Measurements from ENCODE around the gene SRP19. TPM values are rescaled to one million over a fixed set of nuclear protein-coding genes. Genes with fewer than 3 reads are reported as not detected.

SRP19 gene
- total and polyA plus RNA-seq, 9 of the 15 experiments (the other 6 are each of a cell fraction or from before 2014, with no cell fraction given) = 52.3 to 357 (median 146) TPM

DNA sequence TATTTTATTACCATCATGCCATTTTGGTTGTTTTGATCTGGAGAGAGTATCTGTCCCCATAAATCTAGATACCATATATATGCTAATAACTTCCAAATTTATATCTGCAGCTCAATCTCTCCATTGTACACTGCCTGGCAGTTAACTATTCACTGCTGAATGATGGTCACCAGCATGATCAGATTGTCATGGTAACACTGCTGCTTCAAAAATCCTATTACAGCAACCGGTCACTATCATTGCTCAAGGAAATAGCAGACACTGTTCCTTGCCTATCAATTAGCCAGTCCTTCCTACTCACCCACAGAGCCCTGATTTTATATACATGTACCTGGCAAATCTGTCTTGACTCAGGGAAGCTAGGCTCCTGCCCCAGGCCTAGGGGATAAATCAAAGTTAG lies 49.4 kb downstream of the SRP19 start:
- ATAC-seq (no peak), FAIRE-seq (no peak), DNase-seq (ENCODE audit: extremely low read depth in 1 of 4, low spot score in 3 of 4) (no peak)
- no peak overlapping the region for H3K4me3 ChIP-seq
- H3K79me2 ChIP-seq (ENCODE audit: control insufficient read depth, insufficient read depth, low read length) = no peaks in the 10 kb centered on the region; the same call in 2 of the 3 replicates
- no peak overlapping the region for H3K4me2 ChIP-seq (ENCODE audit: insufficient read depth, low read length)
- H3K4me1 ChIP-seq (replicated peaks in 1 of 2; ENCODE audit: control insufficient read depth in 2 of 2, insufficient read depth in 2 of 2, low read length in 2 of 2) = peaks cover 0 to 9% of the 10 kb centered on the region in 2 experiments; a peak in 2 of 5 replicates
- no TSS peak for BruUV-seq (replicated peaks)
- no peak overlapping the region for H3K9ac ChIP-seq (ENCODE audit: insufficient read depth in 1 of 2, low read depth in 2 of 2, low read length in 2 of 2)
- in situ Hi-C loops (cut with MboI) (no loop called here), intact Hi-C loops (cut with micrococcal nuclease) (no loop called here)
- no peaks in the 10 kb centered on the region for H4K20me1 ChIP-seq (replicated peaks; ENCODE audit: control insufficient read depth, insufficient read depth, low read length)
- ChIA-PET POLR2A (interaction anchor here (0.8 kb wide), 1 partner anchor 13 kb away, joined by 4 read pairs; no protein-coding TSS in a partner anchor), CTCF (ENCODE audit: low intra/inter-chr PET ratio) (no interaction called here)
- TF ChIP-seq RFX1 (IDR thresholded peaks at IDR 0.05) (0 out of 2 replicates have a peak, but pooled peaks have one; percentile 19), SMAD2 (IDR thresholded peaks at IDR 0.05; ENCODE audit: low read depth, low read length) (no peak), NFE2 (IDR thresholded peaks at IDR 0.05; ENCODE audit: low read depth) (no peak), NFXL1 (CRISPR knock-in tag; IDR thresholded peaks at IDR 0.05) (no peak), ZNF586 (CRISPR knock-in tag; conservative IDR thresholded peaks at IDR 0.05) (no peak)
- H3K9me3 ChIP-seq (replicated peaks; ENCODE audit: control insufficient read depth, insufficient read depth, low read depth, low read length) = no peaks in the 10 kb centered on the region
- H3K36me3 ChIP-seq (ENCODE audit: control insufficient read depth, insufficient read depth, low read length) = peaks cover 32% of the 10 kb centered on the region
- no peaks in the 10 kb centered on the region for H3K9me1 ChIP-seq (ENCODE audit: control insufficient read depth, insufficient read depth, low read length)
- no peak overlapping the region for H2AFZ ChIP-seq (ENCODE audit: low read depth, low read length)
- WGBS (ENCODE audit: insufficient coverage, low coverage, missing lambda C conversion rate) = 82% methylated on average over 1 of the region's 1 CpG
- no peaks in the 10 kb centered on the region for H3K27me3 ChIP-seq (ENCODE audit: control insufficient read depth in 2 of 2, insufficient read depth in 2 of 2, low read length in 2 of 2)
- H3K27ac ChIP-seq (ENCODE audit: extremely low read depth, low read depth, low read length) = no peak overlapping the region

DNA sequence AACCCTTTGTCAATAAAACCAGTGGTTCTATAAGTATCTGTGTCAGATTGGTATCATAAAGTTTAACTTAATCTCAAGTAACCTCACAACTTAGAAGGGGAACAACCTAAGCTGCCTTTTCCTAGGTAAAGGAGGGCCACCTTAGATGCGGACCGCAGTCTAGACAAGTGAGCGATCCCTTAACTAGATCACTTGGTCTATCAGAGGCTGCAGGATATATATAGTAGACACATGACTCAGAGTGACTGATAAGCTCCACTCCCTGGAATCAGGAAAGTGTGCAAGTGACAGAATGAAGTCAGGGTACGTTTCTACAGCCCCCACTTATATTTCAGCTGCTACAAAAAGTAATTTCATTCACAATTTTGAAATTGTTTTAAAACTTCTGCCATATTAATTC lies 53.5 kb downstream of the SRP19 start:
- BruUV-seq (replicated peaks) = no TSS peak
- TF ChIP-seq ZNF79 (CRISPR knock-in tag; IDR thresholded peaks at IDR 0.05; ENCODE audit: low read depth) (no peak), IFI16 (CRISPR knock-in tag; IDR thresholded peaks at IDR 0.05) (no peak), TRIM24 (IDR thresholded peaks at IDR 0.05) (no peak), CCNT2 (IDR thresholded peaks at IDR 0.05; ENCODE audit: borderline replicate concordance, extremely low read depth, insufficient read length, low read depth, low read length) (no peak), HEY1 (CRISPR knock-in tag; IDR thresholded peaks at IDR 0.05; ENCODE audit: borderline replicate concordance) (no peak), RNF2 (IDR thresholded peaks at IDR 0.05) (no peak), TGIF2 (CRISPR knock-in tag; IDR thresholded peaks at IDR 0.05) (no peak), ZNF347 (CRISPR knock-in tag; IDR thresholded peaks at IDR 0.05; ENCODE audit: low read depth) (no peak), NFE2 (IDR thresholded peaks at IDR 0.05; ENCODE audit: low read depth) (peak; percentile 35; the same call in 1 of the 2 replicates)
- TF ChIP-seq, protein P1, sequence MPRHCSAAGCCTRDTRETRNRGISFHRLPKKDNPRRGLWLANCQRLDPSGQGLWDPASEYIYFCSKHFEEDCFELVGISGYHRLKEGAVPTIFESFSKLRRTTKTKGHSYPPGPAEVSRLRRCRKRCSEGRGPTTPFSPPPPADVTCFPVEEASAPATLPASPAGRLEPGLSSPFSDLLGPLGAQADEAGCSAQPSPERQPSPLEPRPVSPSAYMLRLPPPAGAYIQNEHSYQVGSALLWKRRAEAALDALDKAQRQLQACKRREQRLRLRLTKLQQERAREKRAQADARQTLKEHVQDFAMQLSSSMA (CRISPR knock-in tag; IDR thresholded peaks at IDR 0.05) = no peak
- TF ChIP-seq, protein P2, sequence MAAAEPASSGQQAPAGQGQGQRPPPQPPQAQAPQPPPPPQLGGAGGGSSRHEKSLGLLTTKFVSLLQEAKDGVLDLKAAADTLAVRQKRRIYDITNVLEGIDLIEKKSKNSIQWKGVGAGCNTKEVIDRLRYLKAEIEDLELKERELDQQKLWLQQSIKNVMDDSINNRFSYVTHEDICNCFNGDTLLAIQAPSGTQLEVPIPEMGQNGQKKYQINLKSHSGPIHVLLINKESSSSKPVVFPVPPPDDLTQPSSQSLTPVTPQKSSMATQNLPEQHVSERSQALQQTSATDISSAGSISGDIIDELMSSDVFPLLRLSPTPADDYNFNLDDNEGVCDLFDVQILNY (CRISPR knock-in tag; IDR thresholded peaks at IDR 0.05) = no peak

More for the DNA sequence above, 53.5 kb downstream of the SRP19 start:
- Histone ChIP-seq H3K27me3 (ENCODE audit: control insufficient read depth in 2 of 2, insufficient read depth in 2 of 2, low read length in 2 of 2) (no peaks in the 10 kb centered on the region), H3K9ac (ENCODE audit: insufficient read depth in 1 of 2, low read depth in 2 of 2, low read length in 2 of 2) (no peak overlapping the region), H3K4me2 (ENCODE audit: insufficient read depth, low read length) (no peak overlapping the region), H3K4me1 (replicated peaks in 1 of 2; ENCODE audit: control insufficient read depth in 2 of 2, insufficient read depth in 2 of 2, low read length in 2 of 2) (peaks cover 0 to 13% of the 10 kb centered on the region in 2 experiments; a peak in 2 of 5 replicates), H3K4me3 (no peak overlapping the region), H3K9me1 (ENCODE audit: control insufficient read depth, insufficient read depth, low read length) (no peaks in the 10 kb centered on the region), H3K36me3 (ENCODE audit: control insufficient read depth, insufficient read depth, low read length) (peaks cover 51% of the 10 kb centered on the region), H3K79me2 (ENCODE audit: control insufficient read depth, insufficient read depth, low read length) (no peaks in the 10 kb centered on the region; the same call in 2 of the 3 replicates), H2AFZ (ENCODE audit: low read depth, low read length) (no peak overlapping the region), H3K27ac (ENCODE audit: extremely low read depth, low read depth, low read length) (no peak overlapping the region), H4K20me1 (replicated peaks; ENCODE audit: control insufficient read depth, insufficient read depth, low read length) (no peaks in the 10 kb centered on the region), H3K9me3 (replicated peaks; ENCODE audit: control insufficient read depth, insufficient read depth, low read depth, low read length) (no peaks in the 10 kb centered on the region)
- POLR2A ChIA-PET = interaction anchor here (1.0 to 2.6 kb wide), 3 partner anchors 8 to 26 kb away, joined by 5 to 17 read pairs (median 8); no protein-coding TSS in a partner anchor
- in situ Hi-C loops (cut with MboI) (no loop called here), intact Hi-C loops (cut with micrococcal nuclease) (no loop called here)
- CTCF ChIA-PET (ENCODE audit: low intra/inter-chr PET ratio) = no interaction called here
- peak; percentile 33 to 65 (median 40) for DNase-seq (ENCODE audit: extremely low read depth in 1 of 4, low spot score in 3 of 4)
- 7% methylated on average over 4 of the region's 4 CpGs for WGBS (ENCODE audit: insufficient coverage, low coverage, missing lambda C conversion rate)
- peak; percentile 74 for ATAC-seq
- FAIRE-seq = peak; percentile 69
